Measurements from ENCODE around the gene NYAP1. TPM values are rescaled to one million over a fixed set of nuclear protein-coding genes. Genes with fewer than 3 reads are reported as not detected.

NYAP1 gene
- total RNA-seq, 2 donors from 2014 or later: 7.9 to 9.3 TPM

DNA sequence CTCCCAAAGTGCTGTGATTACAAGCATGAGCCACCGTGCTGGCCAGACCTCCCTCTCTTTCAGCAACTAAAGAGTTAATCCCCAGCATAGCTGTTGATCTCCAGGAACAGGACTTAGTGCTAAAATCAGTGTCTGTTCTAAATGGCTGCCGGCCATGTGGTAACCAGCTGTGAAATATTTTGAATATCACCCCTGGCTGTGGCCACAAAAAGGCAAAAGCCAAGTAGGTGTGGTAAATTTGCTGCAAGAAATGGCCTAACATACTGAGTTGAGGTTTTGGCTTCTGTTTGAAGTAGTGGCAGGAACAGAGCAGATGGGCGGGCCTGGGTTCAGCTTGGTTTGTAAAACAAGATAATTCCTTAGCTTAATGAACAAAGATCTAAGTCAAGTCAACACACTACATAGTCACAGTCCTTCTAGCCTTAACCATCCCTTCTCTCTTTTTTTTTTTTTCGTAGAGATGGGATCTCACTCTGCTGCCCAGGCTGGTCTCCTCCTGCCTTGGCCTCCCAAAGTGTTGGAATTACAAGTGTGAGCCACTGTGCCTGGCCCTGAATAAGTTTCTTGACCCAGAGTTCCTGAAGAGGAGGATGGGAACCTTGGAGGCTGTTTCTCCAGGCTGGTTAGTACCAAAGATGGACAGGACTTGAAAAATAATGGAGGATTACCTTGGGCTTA lies 32.5 kb downstream of the NYAP1 start:
- H3K4me1 ChIP-seq (ENCODE audit: control insufficient read depth, insufficient read depth, low read length): no peaks in the 10 kb centered on the region
- no peak overlapping the region for H3K9ac ChIP-seq (ENCODE audit: extremely low read depth, low read length, poor library complexity, severe bottlenecking)
- peaks cover 5% of the 10 kb centered on the region for H3K4me1 Mint-ChIP-seq
- H3K4me3 Mint-ChIP-seq: no peak overlapping the region
- H3K36me3 ChIP-seq (ENCODE audit: control insufficient read depth, insufficient read depth, low read length): no peaks in the 10 kb centered on the region
- H3K27me3 Mint-ChIP-seq (ENCODE audit: insufficient read depth): no peaks in the 10 kb centered on the region
- DNase-seq: peak; percentile 81
- H3K9me3 Mint-ChIP-seq: no peaks in the 10 kb centered on the region
- H3K36me3 Mint-ChIP-seq (ENCODE audit: low read depth): no peaks in the 10 kb centered on the region
- H3K4me3 ChIP-seq (ENCODE audit: low read length): no peak overlapping the region
- no peak overlapping the region for H3K27ac ChIP-seq (ENCODE audit: low read depth, low read length)
- H3K27me3 ChIP-seq (ENCODE audit: control insufficient read depth, insufficient read depth, low read length, poor library complexity, severe bottlenecking): no peaks in the 10 kb centered on the region
- H3K9me3 ChIP-seq (ENCODE audit: control insufficient read depth, low read length): no peaks in the 10 kb centered on the region
- no peak for TF ChIP-seq CTCF (conservative IDR thresholded peaks at IDR 0.05)
- peak overlapping the region; percentile 78 for H3K27ac Mint-ChIP-seq
- 48 to 67% methylated on average over 3 to 4 of the region's 4 CpGs for WGBS, 2 experiments (ENCODE audit: insufficient coverage in 1 of 2, insufficient read length in 1 of 2)

- no peaks in the 10 kb centered on the region for H3K36me3 Mint-ChIP-seq (ENCODE audit: low read depth)
- H3K9me3 ChIP-seq (ENCODE audit: control insufficient read depth, low read length): no peaks in the 10 kb centered on the region
- no peaks in the 10 kb centered on the region for H3K36me3 ChIP-seq (ENCODE audit: control insufficient read depth, insufficient read depth, low read length)
- no peak overlapping the region for H3K4me3 ChIP-seq (ENCODE audit: low read length)
- no peaks in the 10 kb centered on the region for H3K27me3 ChIP-seq (ENCODE audit: control insufficient read depth, insufficient read depth, low read length, poor library complexity, severe bottlenecking)
- WGBS, 2 experiments (ENCODE audit: insufficient coverage in 1 of 2, insufficient read length in 1 of 2): 86 to 93% methylated on average over 2 of the region's 2 CpGs
- H3K9me3 Mint-ChIP-seq: no peaks in the 10 kb centered on the region
- H3K27ac Mint-ChIP-seq: no peak overlapping the region
- H3K9ac ChIP-seq (ENCODE audit: extremely low read depth, low read length, poor library complexity, severe bottlenecking): no peak overlapping the region
- TF ChIP-seq CTCF (conservative IDR thresholded peaks at IDR 0.05): no peak
- H3K4me1 Mint-ChIP-seq: peaks cover 5% of the 10 kb centered on the region
- H3K4me3 Mint-ChIP-seq: no peak overlapping the region
- H3K4me1 ChIP-seq (ENCODE audit: control insufficient read depth, insufficient read depth, low read length): no peaks in the 10 kb centered on the region
- no peak for DNase-seq
- H3K27me3 Mint-ChIP-seq (ENCODE audit: insufficient read depth): no peaks in the 10 kb centered on the region
- no peak overlapping the region for H3K27ac ChIP-seq (ENCODE audit: low read depth, low read length)
Measured at GRCh38 chr7:100517305-100517704, 33.6 kb downstream of the NYAP1 start.

DNA sequence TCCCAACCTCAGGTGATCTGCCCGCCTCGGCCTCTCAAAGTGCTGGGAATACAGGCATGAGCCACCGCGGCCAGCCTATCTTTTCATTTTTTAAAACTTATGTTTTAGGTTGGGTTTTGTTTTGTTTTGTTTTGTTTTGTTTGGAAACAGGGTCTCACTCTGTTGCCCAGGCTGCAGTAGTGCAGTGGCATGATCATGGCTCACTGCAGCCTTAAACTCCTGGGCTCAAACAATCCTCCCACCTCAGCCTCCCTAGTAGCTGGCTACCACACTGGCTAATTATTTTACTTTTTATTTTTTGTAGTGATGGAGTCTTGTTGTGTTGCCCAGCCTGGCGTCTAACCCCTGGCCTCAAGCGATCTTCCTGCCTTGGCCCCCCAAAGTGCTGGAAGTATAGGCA lies 35.9 kb downstream of the NYAP1 start:
- peaks cover 6% of the 10 kb centered on the region for H3K27me3 Mint-ChIP-seq (ENCODE audit: insufficient read depth)
- H3K4me1 Mint-ChIP-seq: peaks cover 5% of the 10 kb centered on the region

More for the DNA sequence above, 35.9 kb downstream of the NYAP1 start:
- Mint-ChIP-seq H3K36me3 (ENCODE audit: low read depth) (no peaks in the 10 kb centered on the region), H3K4me3 (no peak overlapping the region), H3K9me3 (peaks cover 7% of the 10 kb centered on the region), H3K27ac (no peak overlapping the region)
- no peak for DNase-seq
- no peaks in the 10 kb centered on the region for H3K27me3 ChIP-seq (ENCODE audit: control insufficient read depth, insufficient read depth, low read length, poor library complexity, severe bottlenecking)
- no peak overlapping the region for H3K4me3 ChIP-seq (ENCODE audit: low read length)
- TF ChIP-seq CTCF (conservative IDR thresholded peaks at IDR 0.05): no peak
- H3K27ac ChIP-seq (ENCODE audit: low read depth, low read length): no peak overlapping the region
- no peak overlapping the region for H3K9ac ChIP-seq (ENCODE audit: extremely low read depth, low read length, poor library complexity, severe bottlenecking)
- no peaks in the 10 kb centered on the region for H3K9me3 ChIP-seq (ENCODE audit: control insufficient read depth, low read length)
- WGBS, 2 experiments (ENCODE audit: insufficient coverage in 1 of 2, insufficient read length in 1 of 2): 95 to 100% methylated on average over 2 to 6 of the region's 6 CpGs
- no peaks in the 10 kb centered on the region for H3K36me3 ChIP-seq (ENCODE audit: control insufficient read depth, insufficient read depth, low read length)
- no peaks in the 10 kb centered on the region for H3K4me1 ChIP-seq (ENCODE audit: control insufficient read depth, insufficient read depth, low read length)
